Mesenchymal stem cell (in vitro differentiated cells and primary cell): ENCODE measurements around the gene C11orf98.

Experiments used
- DNase-seq: peaks from one replicate; pipeline ENCODE4 v3.0.0-alpha.2; 2013
- H2AFZ ChIP-seq: one replicate; pipeline ENCODE4 v1.6.1; 2013; ENCODE audit warnings: low read depth, mild to moderate bottlenecking, control low read depth, inconsistent platforms, low read length, moderate library complexity
- H2AK5ac ChIP-seq: 2 replicates; pipeline ENCODE4 v1.6.1; 2013; ENCODE audit warnings: low read length, moderate library complexity, mild to moderate bottlenecking, inconsistent platforms; ENCODE audit not compliant: severe bottlenecking
- H2BK120ac ChIP-seq: one replicate; pipeline ENCODE4 v1.6.1; 2013; ENCODE audit warnings: low read depth, mild to moderate bottlenecking, inconsistent platforms, low read length, moderate library complexity
- H2BK12ac ChIP-seq, 2 experiments: one replicate each; pipeline ENCODE4 v1.6.1; 2013; ENCODE audit warnings: inconsistent platforms in 2 of 2, low read length in 2 of 2, mild to moderate bottlenecking in 2 of 2, moderate library complexity in 2 of 2, control low read depth in 1 of 2
- H2BK15ac ChIP-seq: one replicate; pipeline ENCODE4 v1.6.1; 2013; ENCODE audit warnings: mild to moderate bottlenecking, low read depth, inconsistent platforms; ENCODE audit not compliant: poor library complexity, severe bottlenecking
- H2BK5ac ChIP-seq: 2 replicates; pipeline ENCODE4 v1.6.1; 2013; ENCODE audit warnings: low read depth, mild to moderate bottlenecking, low read length, control low read depth, inconsistent platforms; ENCODE audit not compliant: poor library complexity, severe bottlenecking
- H3K14ac ChIP-seq, 2 experiments: one replicate each; pipeline ENCODE4 v1.6.1; 2013; ENCODE audit warnings: inconsistent platforms in 2 of 2, low read length in 2 of 2, control low read depth in 1 of 2, mild to moderate bottlenecking in 1 of 2, moderate library complexity in 1 of 2
- H3K18ac ChIP-seq, 2 experiments: one replicate each; pipeline ENCODE4 v1.6.1; 2013; ENCODE audit warnings: inconsistent platforms in 2 of 2, low read length in 2 of 2, control low read depth in 1 of 2, low read depth in 1 of 2, mild to moderate bottlenecking in 1 of 2
- H3K23ac ChIP-seq, 2 experiments: one replicate each; pipeline ENCODE4 v1.6.1; 2013; ENCODE audit warnings: inconsistent platforms in 2 of 2, low read length in 2 of 2, mild to moderate bottlenecking in 2 of 2, moderate library complexity in 2 of 2, control low read depth in 1 of 2
- H3K27ac ChIP-seq: 2 replicates; pipeline ENCODE4 v1.5.1; 2013; ENCODE audit warnings: mild to moderate bottlenecking, moderate library complexity, low read length, control low read depth, inconsistent platforms; ENCODE audit not compliant: poor library complexity, severe bottlenecking
- H3K27me3 ChIP-seq, 2 experiments: 2 replicates each; pipeline versions ENCODE4 v1.6.1 to v1.7.0; 2013; ENCODE audit warnings: low read length in 2 of 2, mild to moderate bottlenecking in 2 of 2, moderate library complexity in 2 of 2, control low read depth in 1 of 2, inconsistent platforms in 1 of 2; ENCODE audit not compliant: control insufficient read depth in 1 of 2, insufficient read depth in 1 of 2
- H3K36me3 ChIP-seq, 2 experiments: 2 replicates each; pipeline versions ENCODE4 v1.6.1 to v1.7.0; 2013; ENCODE audit warnings: low read length in 2 of 2, control low read depth in 1 of 2, inconsistent platforms in 1 of 2, low read depth in 1 of 2, mild to moderate bottlenecking in 1 of 2; ENCODE audit not compliant: insufficient read depth in 2 of 2, control insufficient read depth in 1 of 2
- H3K4ac ChIP-seq, 2 experiments: one replicate each; pipeline ENCODE4 v1.6.1; 2013; ENCODE audit warnings: inconsistent platforms in 2 of 2, low read length in 2 of 2, mild to moderate bottlenecking in 2 of 2, moderate library complexity in 2 of 2, control low read depth in 1 of 2, low read depth in 1 of 2
- H3K4me1 ChIP-seq: 2 replicates; pipeline ENCODE4 v1.6.1; 2013; ENCODE audit warnings: low read depth, low read length, control low read depth; ENCODE audit not compliant: control insufficient read depth, insufficient read depth
- H3K4me2 ChIP-seq: 2 replicates; pipeline ENCODE4 v1.6.1; 2013; ENCODE audit warnings: low read length, mild to moderate bottlenecking, inconsistent platforms; ENCODE audit not compliant: poor library complexity, severe bottlenecking
- H3K4me3 ChIP-seq, 2 experiments: 2 replicates each; pipeline versions ENCODE4 v1.5.1 to v1.7.0; 2013; ENCODE audit warnings: low read length in 2 of 2, mild to moderate bottlenecking in 2 of 2, control low read depth in 1 of 2, low read depth in 1 of 2; ENCODE audit not compliant: insufficient read depth in 1 of 2
- H3K79me1 ChIP-seq: replicated peaks from 2 replicates; pipeline ENCODE4 v1.6.1; 2013; ENCODE audit warnings: mild to moderate bottlenecking, control low read depth, low read length, inconsistent platforms; ENCODE audit not compliant: poor library complexity, severe bottlenecking
- H3K9ac ChIP-seq: 2 replicates; pipeline ENCODE4 v1.7.0; 2013; ENCODE audit warnings: mild to moderate bottlenecking, low read length, moderate library complexity
- H3K9me3 ChIP-seq: 2 replicates; pipeline ENCODE4 v1.7.0; 2013; ENCODE audit warnings: mild to moderate bottlenecking, low read length; ENCODE audit not compliant: control insufficient read depth
- H4K8ac ChIP-seq: one replicate; pipeline ENCODE4 v1.6.1; 2013; ENCODE audit warnings: inconsistent platforms, mild to moderate bottlenecking, low read length, moderate library complexity
- H4K91ac ChIP-seq: one replicate; pipeline ENCODE4 v1.6.1; 2013; ENCODE audit warnings: mild to moderate bottlenecking, low read length, inconsistent platforms
- WGBS: methylation state at CpG from one replicate; pipeline ENCODE4 v1.1.7; 2013; ENCODE audit warnings: mixed read lengths; 5-methylcytosine and 5-hydroxymethylcytosine counted together

C11orf98 gene

DNA sequence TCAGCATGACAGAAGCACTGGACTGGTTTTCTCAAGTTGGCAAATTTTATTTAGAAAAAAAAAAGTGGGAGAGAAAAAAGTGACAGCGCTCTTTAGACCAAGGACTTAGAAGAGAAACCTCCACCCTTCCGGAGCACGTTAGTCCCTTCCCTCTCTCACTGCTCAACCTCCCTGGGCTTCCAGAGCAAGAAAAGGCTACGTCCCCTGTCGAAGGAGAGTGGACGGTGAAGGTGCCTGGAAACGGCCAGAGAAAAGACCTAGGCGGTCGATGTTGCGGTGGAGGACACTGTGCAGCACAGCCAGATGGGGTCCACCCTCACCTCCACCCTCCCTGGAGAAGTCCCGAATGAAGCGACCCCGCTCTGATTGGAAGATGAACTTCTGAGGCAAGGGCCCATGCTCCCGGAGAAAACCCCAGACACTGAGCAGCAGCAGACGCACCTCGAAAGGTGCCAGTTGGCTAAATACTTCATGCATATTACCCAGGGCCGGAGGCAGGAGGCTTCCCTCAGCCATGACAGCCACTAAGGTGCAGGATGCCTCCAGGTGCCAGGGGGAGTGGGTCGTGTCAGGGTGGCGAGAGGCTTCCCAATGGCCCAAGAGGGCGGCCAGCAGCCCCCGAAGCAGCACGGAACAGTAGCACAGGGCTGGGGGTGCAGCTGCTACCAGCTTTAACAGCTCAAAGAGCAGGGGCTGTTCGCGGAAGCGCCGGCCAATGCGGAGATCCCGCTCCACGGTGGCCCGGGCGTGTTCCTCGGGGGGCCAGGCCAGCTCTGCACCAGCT is 18.0 kb downstream of the C11orf98 start:
- Histone ChIP-seq H2AK5ac (no peak overlapping the region), H3K9me3 (no peaks in the 10 kb centered on the region), H3K79me1 (peaks cover 21% of the 10 kb centered on the region), H2BK15ac (peak overlapping the region; percentile 12), H3K4me2 (peak overlapping the region; percentile 1), H3K4ac (no peak overlapping the region), H4K91ac (peak overlapping the region; percentile 53), H3K36me3 (peaks cover 45 to 50% of the 10 kb centered on the region in 2 experiments), H2BK12ac (peak overlapping the region in 1 of 2 experiments; percentile 71), H3K27ac (no peak overlapping the region), H3K9ac (peak overlapping the region; percentile 65), H3K23ac (no peak overlapping the region), H3K14ac (no peak overlapping the region), H3K18ac (no peak overlapping the region), H3K4me1 (peaks cover 14% of the 10 kb centered on the region), H2BK5ac (no peak overlapping the region), H2AFZ (no peak overlapping the region), H4K8ac (no peak overlapping the region), H3K4me3 (peak overlapping the region in 1 of 2 experiments; percentile 95), H3K27me3 (no peaks in the 10 kb centered on the region), H2BK120ac (no peak overlapping the region)
- no peak for DNase-seq
- WGBS, result 78% methylated on average over 31 of the region's 32 CpGs

DNA sequence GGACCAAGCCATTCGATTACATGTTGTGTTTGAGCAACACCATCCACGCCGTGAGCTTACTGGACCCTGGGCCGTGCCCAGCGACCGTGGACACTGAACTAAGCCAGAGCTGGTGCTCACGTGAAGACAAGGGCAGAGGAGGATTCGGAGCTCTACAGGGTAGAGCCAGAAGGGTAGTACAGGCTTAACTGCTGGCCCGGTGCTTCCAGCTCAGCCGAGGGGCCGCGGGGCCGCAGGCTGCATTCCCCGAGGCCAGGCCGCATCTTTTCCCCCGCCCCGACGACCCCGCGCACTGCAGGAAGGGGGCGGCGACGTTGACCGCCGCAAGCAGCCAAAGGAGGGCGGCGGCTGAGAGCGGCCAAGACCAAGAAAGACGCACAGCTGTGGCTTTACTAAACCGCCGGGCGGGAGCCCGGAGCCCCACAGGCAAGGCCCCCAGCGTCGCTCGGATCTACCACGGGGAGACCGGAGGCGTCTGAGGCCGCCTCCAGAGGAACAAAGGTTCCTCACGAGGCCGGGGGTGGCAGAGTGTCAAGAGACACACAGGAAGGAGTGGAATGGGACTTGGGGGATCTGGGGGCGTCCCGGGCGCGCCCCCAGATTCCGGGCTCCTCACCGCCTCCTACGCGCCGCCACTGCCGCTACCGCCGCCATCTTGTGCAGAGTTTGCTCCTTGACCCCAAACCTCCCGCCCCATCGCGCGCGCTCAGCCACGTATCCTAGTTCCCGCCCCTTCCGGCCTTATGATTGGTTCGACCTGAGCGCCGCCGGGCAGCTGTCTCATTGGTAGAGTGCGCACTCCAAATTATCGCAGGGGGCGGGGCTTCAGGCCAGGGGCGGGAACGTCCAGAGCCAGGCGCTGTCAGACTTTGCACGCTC is 18.8 kb downstream of the C11orf98 start, which contains the start of gene GANAB:
TSS of gene GANAB (minus strand) at position 668 of the 879 bp plus-strand sequence. CDS start at position 654, 14 bp downstream.
- Histone ChIP-seq H2AK5ac (peak within 1 kb of the TSS; percentile 89), H3K4ac (peak within 1 kb of the TSS; percentile 35 to 92), H4K8ac (peak within 1 kb of the TSS; percentile 94), H2BK5ac (peak within 1 kb of the TSS; percentile 96), H2BK12ac (peak within 1 kb of the TSS in 1 of 2 experiments; percentile 71), H3K9me3 (no peaks in the 10 kb centered on the region), H3K27me3 (no peaks in the 10 kb centered on the region), H2AFZ (no peak within 1 kb of the TSS), H3K36me3 (peaks cover 45 to 50% of the 10 kb centered on the region in 2 experiments), H3K4me1 (peaks cover 14% of the 10 kb centered on the region), H3K4me3 (peak within 1 kb of the TSS; percentile 71 to 95), H3K27ac (peak within 1 kb of the TSS; percentile 95), H3K4me2 (peak within 1 kb of the TSS; percentile 51), H2BK15ac (peak within 1 kb of the TSS; percentile 76), H2BK120ac (peak within 1 kb of the TSS; percentile 82), H3K79me1 (peaks cover 21% of the 10 kb centered on the region), H3K9ac (peak within 1 kb of the TSS; percentile 99), H4K91ac (peak within 1 kb of the TSS; percentile 93), H3K18ac (peak within 1 kb of the TSS; percentile 22 to 89), H3K14ac (peak within 1 kb of the TSS; percentile 19 to 45), H3K23ac (no peak within 1 kb of the TSS)
- WGBS, result 1% methylated on average over 67 of the region's 73 CpGs
- peak; percentile 98 for DNase-seq

DNA sequence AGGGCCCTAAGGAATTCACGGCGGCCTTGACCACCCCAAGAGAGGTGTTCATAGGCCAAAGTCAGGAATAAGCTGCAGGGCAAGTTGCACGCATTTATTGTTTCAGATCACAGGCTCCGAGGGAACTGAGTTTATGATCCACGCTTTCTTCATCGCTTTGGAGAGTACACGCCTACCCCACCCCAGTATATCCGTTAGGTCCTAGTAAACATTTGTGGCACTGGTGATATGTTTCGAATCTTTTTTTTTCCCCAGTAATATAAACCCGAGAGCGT is 19.4 kb downstream of the C11orf98 start:
- 27% methylated on average over 11 of the region's 11 CpGs for WGBS
- peaks cover 12% of the 10 kb centered on the region for H3K4me1 ChIP-seq
- peak overlapping the region; percentile 35 to 92 for H3K4ac ChIP-seq

DNA sequence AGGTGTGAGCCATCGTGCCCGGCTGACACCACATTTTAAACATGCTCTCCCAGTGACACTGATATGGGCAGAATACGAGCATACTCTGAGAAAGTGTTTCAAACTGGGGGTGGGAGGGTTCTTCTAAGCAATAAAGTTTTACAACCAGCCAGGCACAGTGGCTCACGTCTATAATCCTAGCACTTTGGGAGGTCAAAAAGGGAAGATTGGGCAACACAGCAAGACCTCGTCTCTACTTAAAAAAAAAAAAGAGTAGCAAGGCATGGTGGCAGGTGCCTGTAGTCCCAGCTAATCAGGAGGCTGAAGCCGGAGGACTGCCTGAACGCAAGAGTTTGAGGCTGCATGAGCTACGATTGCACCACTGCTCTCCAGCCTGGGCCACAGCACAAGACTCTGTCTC is 20.8 kb downstream of the C11orf98 start:
- Histone ChIP-seq H4K91ac (no peak overlapping the region), H2AFZ (no peak overlapping the region), H3K4ac (no peak overlapping the region), H2AK5ac (no peak overlapping the region), H2BK12ac (no peak overlapping the region), H2BK15ac (no peak overlapping the region), H3K9me3 (no peaks in the 10 kb centered on the region), H3K23ac (no peak overlapping the region), H4K8ac (no peak overlapping the region), H3K14ac (no peak overlapping the region), H2BK120ac (no peak overlapping the region), H3K79me1 (peaks cover 19% of the 10 kb centered on the region), H3K4me2 (no peak overlapping the region), H3K4me3 (no peak overlapping the region), H3K36me3 (peaks cover 41 to 53% of the 10 kb centered on the region in 2 experiments), H3K27ac (no peak overlapping the region), H3K9ac (peak overlapping the region; percentile 99), H3K4me1 (peaks cover 10% of the 10 kb centered on the region), H3K27me3 (no peaks in the 10 kb centered on the region), H3K18ac (no peak overlapping the region), H2BK5ac (no peak overlapping the region)
- DNase-seq, result no peak
- WGBS, result 83% methylated on average over 8 of the region's 8 CpGs

More for the DNA sequence above, 19.4 kb downstream of the C11orf98 start:
- Histone ChIP-seq H3K9ac (peak overlapping the region; percentile 99), H4K91ac (no peak overlapping the region), H2BK5ac (no peak overlapping the region), H3K4me3 (peak overlapping the region; percentile 71 to 95), H3K18ac (peak overlapping the region in 1 of 2 experiments; percentile 22), H3K14ac (no peak overlapping the region), H2BK15ac (no peak overlapping the region), H3K27me3 (no peaks in the 10 kb centered on the region), H3K36me3 (peaks cover 45 to 54% of the 10 kb centered on the region in 2 experiments), H2BK120ac (no peak overlapping the region), H3K4me2 (peak overlapping the region; percentile 51), H2BK12ac (no peak overlapping the region), H4K8ac (no peak overlapping the region), H3K9me3 (no peaks in the 10 kb centered on the region), H2AFZ (no peak overlapping the region), H2AK5ac (peak overlapping the region; percentile 6), H3K27ac (peak overlapping the region; percentile 40), H3K23ac (no peak overlapping the region), H3K79me1 (peaks cover 18% of the 10 kb centered on the region)
- no peak for DNase-seq
